AG09319 (cell line): Measurements from ENCODE around the gene NFATC2.

Experiments
- DNase-seq: peaks from one replicate; pipeline ENCODE4 v3.0.0-alpha.2; 2010; ENCODE audit warnings: low read depth; ENCODE audit errors: extremely low read depth
- TF ChIP-seq, protein P1 (sequence below): IDR thresholded peaks from 2 replicates; pipeline ENCODE4 v1.5.1; 2011; ENCODE audit warnings: low read depth, mild to moderate bottlenecking, inconsistent platforms, low read length, moderate library complexity

Gene NFATC2

DNA sequence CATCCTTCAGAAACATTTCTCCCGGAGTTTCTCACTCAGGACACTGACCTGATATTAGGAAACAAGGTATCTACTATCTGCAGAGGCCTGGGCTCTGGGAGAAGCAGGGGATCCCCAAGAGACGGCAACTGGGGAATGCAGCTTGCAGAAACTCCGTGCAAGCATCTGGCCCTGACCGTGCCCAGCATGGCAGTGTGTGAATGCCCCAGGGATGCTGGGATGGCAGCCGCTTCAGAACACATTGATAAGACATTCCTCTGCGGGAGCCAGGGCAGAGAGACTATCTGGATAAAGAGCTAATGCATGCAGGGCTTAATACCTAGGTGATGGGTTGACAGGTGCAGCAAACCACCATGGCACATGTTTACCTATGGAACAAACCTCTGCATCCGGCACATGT, 55.4 kb downstream of the NFATC2 start:
- no peak for DNase-seq
- TF ChIP-seq, protein P1, sequence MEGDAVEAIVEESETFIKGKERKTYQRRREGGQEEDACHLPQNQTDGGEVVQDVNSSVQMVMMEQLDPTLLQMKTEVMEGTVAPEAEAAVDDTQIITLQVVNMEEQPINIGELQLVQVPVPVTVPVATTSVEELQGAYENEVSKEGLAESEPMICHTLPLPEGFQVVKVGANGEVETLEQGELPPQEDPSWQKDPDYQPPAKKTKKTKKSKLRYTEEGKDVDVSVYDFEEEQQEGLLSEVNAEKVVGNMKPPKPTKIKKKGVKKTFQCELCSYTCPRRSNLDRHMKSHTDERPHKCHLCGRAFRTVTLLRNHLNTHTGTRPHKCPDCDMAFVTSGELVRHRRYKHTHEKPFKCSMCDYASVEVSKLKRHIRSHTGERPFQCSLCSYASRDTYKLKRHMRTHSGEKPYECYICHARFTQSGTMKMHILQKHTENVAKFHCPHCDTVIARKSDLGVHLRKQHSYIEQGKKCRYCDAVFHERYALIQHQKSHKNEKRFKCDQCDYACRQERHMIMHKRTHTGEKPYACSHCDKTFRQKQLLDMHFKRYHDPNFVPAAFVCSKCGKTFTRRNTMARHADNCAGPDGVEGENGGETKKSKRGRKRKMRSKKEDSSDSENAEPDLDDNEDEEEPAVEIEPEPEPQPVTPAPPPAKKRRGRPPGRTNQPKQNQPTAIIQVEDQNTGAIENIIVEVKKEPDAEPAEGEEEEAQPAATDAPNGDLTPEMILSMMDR = no peak

DNA sequence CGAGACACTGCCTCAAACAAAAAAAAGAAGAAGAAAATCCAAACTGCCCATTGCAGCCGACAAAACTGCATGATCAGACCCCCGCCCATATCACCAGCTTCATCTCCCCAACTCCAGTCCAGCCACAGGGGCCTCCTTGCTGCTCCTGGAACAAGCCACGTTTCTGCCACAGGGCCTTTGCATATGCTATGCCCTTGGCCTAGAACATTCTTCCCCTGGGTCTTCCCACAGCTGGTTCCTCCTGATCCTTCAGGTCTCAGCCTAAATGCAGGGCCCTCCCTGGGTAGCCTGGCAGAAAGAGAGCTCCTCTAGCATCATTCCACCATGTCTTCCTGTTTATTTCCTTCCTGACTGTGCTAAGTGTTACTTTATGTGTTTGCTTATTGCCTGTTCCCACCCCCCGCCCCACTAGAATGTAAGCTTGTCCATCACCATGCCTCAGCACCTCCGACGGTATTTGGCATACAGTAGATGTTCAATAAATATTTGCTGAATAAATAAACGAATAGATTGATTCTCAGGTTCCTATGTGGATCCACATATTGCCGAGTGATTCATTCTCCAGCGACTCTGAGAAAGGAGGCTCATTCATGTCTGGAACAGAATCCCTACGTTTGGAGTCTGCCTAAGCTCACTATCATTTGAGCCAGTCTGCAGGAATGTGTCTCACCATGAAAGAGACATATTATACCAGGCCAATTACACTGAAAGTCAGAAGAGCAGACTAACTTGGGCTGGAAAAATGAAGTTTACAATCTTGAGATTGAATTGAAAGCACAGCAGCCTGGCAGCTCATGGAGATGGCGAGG, 56.1 kb downstream of the NFATC2 start:
- no peak for DNase-seq
- TF ChIP-seq, protein P1 = no peak

DNA sequence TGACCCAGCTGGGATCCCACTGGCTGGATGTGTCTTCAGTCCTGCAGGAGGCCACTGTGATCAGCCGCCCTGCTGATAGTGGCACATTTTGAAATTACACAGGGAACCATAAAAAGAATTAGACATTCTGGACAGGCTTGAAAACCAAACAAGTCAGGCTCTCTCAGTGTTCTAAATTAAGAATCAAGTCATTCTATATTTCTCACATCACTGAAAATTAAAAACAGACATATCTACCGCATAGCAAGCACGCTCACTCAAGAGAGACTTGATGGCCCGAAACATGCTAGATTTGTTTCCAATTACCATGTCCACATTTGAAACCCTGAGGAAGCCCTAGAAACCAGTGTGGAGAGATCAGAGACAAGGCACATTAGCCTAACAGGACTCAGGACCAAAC, 57.7 kb downstream of the NFATC2 start:
- TF ChIP-seq, protein P1 = no peak
- DNase-seq = no peak

DNA sequence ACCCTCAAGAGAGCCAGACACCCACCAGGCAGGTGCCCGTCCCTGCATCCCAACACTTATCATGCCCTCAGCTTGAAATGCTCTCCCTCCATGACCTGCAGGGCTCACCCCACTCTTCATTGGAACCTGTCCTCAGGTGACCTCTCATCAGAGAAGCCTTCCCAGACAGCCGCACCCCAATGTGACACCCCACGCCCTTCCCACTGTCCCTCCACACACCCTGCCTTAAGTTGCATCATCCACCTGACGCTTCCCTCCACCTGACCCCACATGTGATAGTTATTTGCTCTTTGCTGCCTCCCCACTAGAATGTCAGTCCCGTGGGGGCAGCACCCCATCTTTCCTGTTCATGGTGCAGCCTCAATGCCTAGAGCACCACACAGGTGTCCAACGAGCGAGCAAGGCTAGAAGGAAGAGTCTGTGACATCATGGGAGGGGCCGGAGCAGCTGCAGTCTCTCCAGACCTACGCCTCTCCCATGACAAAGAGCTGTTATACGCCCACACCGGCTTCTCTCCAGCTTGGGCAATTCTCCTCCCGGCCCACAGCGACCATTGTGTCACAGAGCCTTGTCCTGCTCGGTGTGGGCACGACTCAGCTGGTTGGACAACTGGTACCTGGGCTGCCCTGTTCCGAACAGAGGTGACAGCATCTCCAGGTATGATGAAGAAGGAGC, 58.2 kb downstream of the NFATC2 start:
- DNase-seq = no peak
- TF ChIP-seq, protein P1 = no peak

DNA sequence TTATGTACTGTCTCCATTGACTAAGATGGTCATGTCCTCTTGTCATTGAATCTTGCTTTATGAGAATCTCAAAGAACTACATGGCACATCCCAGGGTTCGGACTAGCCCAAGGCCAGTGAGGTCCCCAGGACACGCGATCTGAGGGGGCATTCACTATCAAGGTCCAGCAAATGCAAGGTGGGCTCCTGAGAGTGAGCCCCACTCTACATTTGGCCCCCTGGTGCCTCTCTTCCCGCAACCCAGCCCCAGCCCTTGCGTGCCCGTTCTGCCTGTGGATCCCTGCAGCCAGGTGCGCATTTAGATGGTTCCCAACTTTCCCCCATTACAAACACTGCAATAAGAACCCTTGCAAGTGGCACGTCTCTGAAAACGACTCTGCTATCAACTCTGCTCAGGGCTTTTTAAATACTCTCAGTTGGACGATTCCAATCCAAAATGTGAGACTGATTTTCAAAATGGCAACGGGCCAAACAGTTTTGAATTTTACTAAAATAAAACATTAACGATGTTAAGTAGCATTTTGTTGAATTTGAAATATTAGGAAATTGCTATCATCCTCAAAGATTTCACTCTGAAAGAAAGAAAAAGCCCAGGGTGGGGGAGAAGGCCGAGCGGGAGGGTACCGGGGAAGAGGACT, 59.6 kb downstream of the NFATC2 start:
- TF ChIP-seq, protein P1 = no peak
- no peak for DNase-seq

DNA sequence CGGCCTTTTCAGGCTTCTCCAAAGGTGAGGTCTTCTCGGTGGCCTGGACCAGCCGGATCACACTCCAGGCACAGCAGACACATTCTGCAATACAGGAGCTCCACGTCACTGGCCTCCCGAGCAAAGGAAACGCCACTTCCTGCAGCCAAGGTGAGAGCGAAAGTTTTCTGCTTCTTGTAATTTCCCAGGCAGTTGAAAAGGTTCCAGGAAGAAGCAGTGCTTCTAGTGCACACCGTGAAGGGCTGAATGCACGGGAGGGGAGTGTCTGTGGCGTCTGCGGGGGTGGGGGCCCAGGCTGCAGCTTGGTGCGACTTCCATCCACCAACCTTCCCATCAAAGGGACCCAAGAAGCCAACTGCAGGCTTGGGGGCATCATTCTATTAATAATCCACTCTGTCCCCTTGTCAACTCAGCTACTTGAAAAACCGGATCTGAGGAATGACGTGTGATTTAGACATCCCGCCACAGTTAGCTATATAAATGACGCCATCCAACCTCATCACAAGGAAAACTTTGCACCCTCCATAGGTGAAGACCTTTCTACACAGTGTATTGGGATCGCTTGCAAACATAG, 61.1 kb downstream of the NFATC2 start:
- TF ChIP-seq, protein P1 = no peak
- no peak for DNase-seq
